Left lobe of liver (tissue), 2 donors: ENCODE results near the gene RALA. TPM values are rescaled to one million over a fixed set of nuclear protein-coding genes. Genes with fewer than 3 reads are reported as not detected.

ENCODE experiments used
- ATAC-seq: fragments of 200-7000 bp; cut with Tn5 transposase; one replicate; pipeline ENCODE4 v1.9.1; 2020; ENCODE audit warnings: mild to moderate bottlenecking, moderate library complexity
- DNase-seq: peaks from one replicate; pipeline ENCODE4 v3.0.0-alpha.2; 2020; ENCODE audit warnings: low spot score
- total RNA-seq: library from RNA; stranded (reverse); gene quantifications from one replicate; pipeline ENCODE4 v1.2.1, GENCODE V29; 2021
- donor health status: DM: no; HTN: no; CAD: no; lungs with moderate emphysema.
- donor health status: DM: no; HTN: yes; CAD: no.

Gene RALA
- total RNA-seq, 1 donor from 2014 or later: 7.8 TPM

- ATAC-seq (no peak), DNase-seq (no peak)
Measured at GRCh38 chr7:39609935-39610263, 13.5 kb upstream of the RALA start.

GRCh38 chr7:39613577-39613976 lies 9.8 kb upstream of the RALA start:
- ATAC-seq (no peak), DNase-seq (no peak)

- DNase-seq (no peak), ATAC-seq (no peak)
Measured at GRCh38 chr7:39614299-39614698, 9.1 kb upstream of the RALA start.

- DNase-seq: no peak
- ATAC-seq: no peak
Measured at GRCh38 chr7:39615350-39615975, 7.9 kb upstream of the RALA start.

- ATAC-seq (no peak), DNase-seq (no peak)
Measured at GRCh38 chr7:39616138-39616537, 7.2 kb upstream of the RALA start.

GRCh38 chr7:39617005-39617404 lies 6.4 kb upstream of the RALA start:
- ATAC-seq (no peak), DNase-seq (no peak)

- no peak for ATAC-seq
- DNase-seq: no peak
Measured at GRCh38 chr7:39618868-39619267, 4.5 kb upstream of the RALA start.

GRCh38 chr7:39620486-39620885 lies 2.9 kb upstream of the RALA start:
- DNase-seq: no peak
- ATAC-seq: no peak

GRCh38 chr7:39621261-39621660 lies 2.1 kb upstream of the RALA start:
- no peak for DNase-seq
- ATAC-seq: no peak

GRCh38 chr7:39621784-39622411 lies 1.5 kb upstream of the RALA start:
- no peak for DNase-seq
- ATAC-seq: no peak

GRCh38 chr7:39622609-39623008 lies 763 bp upstream of the RALA start:
- DNase-seq: no peak
- ATAC-seq: no peak

GRCh38 chr7:39623732-39624441 lies 515 bp downstream of the RALA start:
- DNase-seq (no peak), ATAC-seq (peak; percentile 80)

GRCh38 chr7:39624442-39624807 lies 1.1 kb downstream of the RALA start:
- no peak for ATAC-seq
- no peak for DNase-seq

GRCh38 chr7:39624935-39625694 lies 1.7 kb downstream of the RALA start:
- ATAC-seq: no peak
- no peak for DNase-seq

- no peak for ATAC-seq
Measured at GRCh38 chr7:39631736-39632308, 8.4 kb downstream of the RALA start.

GRCh38 chr7:39633563-39634477 lies 10.4 kb downstream of the RALA start:
- ATAC-seq (no peak), DNase-seq (no peak)

More at GRCh38 chr7:39631736-39632308, 8.4 kb downstream of the RALA start:
- DNase-seq: no peak

GRCh38 chr7:39634478-39634805 lies 11.1 kb downstream of the RALA start:
- no peak for ATAC-seq
- no peak for DNase-seq

GRCh38 chr7:39637400-39637799 lies 14.0 kb downstream of the RALA start:
- DNase-seq: no peak
- ATAC-seq: no peak

GRCh38 chr7:39637963-39638485 lies 14.7 kb downstream of the RALA start:
- ATAC-seq: no peak
- DNase-seq: no peak

- DNase-seq: no peak
- ATAC-seq: no peak
Measured at GRCh38 chr7:39642896-39643295, 19.5 kb downstream of the RALA start.
